ENCODE data around the gene COL1A1. TPM values are rescaled to one million over a fixed set of nuclear protein-coding genes. Genes with fewer than 3 reads are reported as not detected.

Gene COL1A1
- total RNA-seq, 1 donor from 2014 or later, result 1.1 TPM

DNA sequence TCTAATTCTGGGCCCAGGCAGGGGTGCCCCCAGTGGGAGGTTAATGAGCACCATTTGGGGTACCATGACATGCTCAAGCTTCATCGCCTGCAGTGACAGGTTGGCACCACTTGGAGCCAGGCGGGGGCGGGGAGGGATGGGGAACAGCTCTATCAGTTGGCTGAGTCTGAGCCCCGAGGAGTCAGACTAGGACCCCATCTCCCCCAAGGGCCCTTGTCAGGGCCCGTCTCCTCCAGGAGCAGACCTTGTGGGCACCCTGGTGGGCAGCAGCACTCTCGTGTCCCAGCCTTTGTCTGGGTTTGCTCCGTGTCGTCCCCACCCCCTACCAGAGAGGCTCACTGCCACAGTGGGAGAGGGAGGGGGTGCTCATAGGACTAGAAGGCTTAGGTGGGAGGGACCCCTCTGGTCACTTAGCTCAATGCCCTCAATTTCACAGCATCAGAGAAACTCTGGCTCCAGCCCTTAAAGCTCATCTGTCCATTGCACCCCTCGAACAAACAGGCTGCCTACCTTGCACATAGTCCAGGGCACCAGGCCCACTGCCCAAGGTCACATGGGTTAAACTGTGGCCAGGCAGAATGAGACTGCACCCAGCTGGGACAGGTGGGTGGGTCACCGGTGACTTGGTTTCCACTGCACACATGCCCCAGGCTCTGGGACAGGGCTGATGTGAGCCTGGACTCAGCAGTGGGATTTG is 55.1 kb downstream of the COL1A1 start:
- TF ChIP-seq, protein P1, sequence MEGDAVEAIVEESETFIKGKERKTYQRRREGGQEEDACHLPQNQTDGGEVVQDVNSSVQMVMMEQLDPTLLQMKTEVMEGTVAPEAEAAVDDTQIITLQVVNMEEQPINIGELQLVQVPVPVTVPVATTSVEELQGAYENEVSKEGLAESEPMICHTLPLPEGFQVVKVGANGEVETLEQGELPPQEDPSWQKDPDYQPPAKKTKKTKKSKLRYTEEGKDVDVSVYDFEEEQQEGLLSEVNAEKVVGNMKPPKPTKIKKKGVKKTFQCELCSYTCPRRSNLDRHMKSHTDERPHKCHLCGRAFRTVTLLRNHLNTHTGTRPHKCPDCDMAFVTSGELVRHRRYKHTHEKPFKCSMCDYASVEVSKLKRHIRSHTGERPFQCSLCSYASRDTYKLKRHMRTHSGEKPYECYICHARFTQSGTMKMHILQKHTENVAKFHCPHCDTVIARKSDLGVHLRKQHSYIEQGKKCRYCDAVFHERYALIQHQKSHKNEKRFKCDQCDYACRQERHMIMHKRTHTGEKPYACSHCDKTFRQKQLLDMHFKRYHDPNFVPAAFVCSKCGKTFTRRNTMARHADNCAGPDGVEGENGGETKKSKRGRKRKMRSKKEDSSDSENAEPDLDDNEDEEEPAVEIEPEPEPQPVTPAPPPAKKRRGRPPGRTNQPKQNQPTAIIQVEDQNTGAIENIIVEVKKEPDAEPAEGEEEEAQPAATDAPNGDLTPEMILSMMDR (IDR thresholded peaks at IDR 0.05), result peak; percentile 4
- TF ChIP-seq EZH2phosphoT487 (IDR thresholded peaks at IDR 0.05) (no peak), EZH2 (IDR thresholded peaks at IDR 0.05) (no peak)
- no peak overlapping the region for H3K9ac ChIP-seq
- H3K27ac ChIP-seq, result no peak overlapping the region
- peak overlapping the region; percentile 96 for H3K4me2 ChIP-seq
- H4K20me1 ChIP-seq (ENCODE audit: low read depth), result peaks cover 55% of the 10 kb centered on the region
- no peaks in the 10 kb centered on the region for H3K9me3 ChIP-seq (ENCODE audit: low read depth)
- Mint-ChIP-seq H3K27me3 (ENCODE audit: insufficient read depth, low read depth) (peaks cover 11% of the 10 kb centered on the region), H3K9me3 (no peaks in the 10 kb centered on the region), H3K4me3 (peak overlapping the region; percentile 30), H3K27ac (peak overlapping the region; percentile 42), H3K36me3 (peaks cover 25% of the 10 kb centered on the region), H3K4me1 (peaks cover 31% of the 10 kb centered on the region)
- no peak overlapping the region for H2AFZ ChIP-seq (replicated peaks)
- H3K79me2 ChIP-seq (ENCODE audit: low read depth), result peaks cover 48% of the 10 kb centered on the region
- peaks cover 29% of the 10 kb centered on the region for H3K4me1 ChIP-seq
- peaks cover 17% of the 10 kb centered on the region for H3F3A ChIP-seq (ENCODE audit: low read depth)
- H3K36me3 ChIP-seq, result no peaks in the 10 kb centered on the region
- peaks cover 13% of the 10 kb centered on the region for H3K27me3 ChIP-seq
- DNase-seq (ENCODE audit: low spot score), result no peak
- H3K4me3 ChIP-seq, result no peak overlapping the region

DNA sequence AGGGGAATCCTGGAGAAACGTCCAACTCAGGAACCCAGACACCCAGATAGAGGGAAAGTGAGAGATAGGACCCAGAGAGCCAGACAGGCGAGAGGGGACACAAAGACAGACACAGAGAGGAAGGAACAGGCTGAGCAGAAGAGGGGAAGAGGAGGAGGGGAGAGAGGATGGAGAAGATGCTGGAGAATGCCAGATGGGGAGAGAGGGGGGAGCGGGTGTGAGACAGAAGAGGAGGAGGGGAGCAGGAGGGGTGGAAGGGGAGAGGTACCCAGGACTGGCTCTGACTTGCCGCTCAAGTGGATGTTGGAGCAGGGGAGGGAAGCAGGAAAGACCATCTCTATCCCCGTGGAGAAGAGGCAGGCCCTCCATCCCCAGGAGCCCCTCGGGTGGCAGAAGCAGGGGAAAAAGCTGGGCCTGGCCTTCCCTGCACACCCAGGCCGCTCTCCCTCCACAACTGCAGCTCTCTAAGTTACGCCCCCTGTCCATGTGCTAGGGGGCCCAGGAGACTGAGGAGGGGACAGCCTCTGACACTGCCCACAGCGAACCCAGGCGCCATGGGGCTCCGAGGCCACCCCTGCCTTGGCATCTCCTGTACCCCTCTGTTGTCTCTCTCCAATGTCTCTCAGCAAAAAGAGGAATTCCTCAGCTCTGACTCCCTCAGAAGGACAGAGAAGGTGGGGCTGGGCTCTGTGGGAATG is 55.8 kb downstream of the COL1A1 start:
- no peaks in the 10 kb centered on the region for H3K9me3 ChIP-seq (ENCODE audit: low read depth)
- H3K4me3 ChIP-seq, result no peak overlapping the region
- no peaks in the 10 kb centered on the region for H3K36me3 ChIP-seq
- DNase-seq (ENCODE audit: low spot score), result no peak
- peaks cover 55% of the 10 kb centered on the region for H4K20me1 ChIP-seq (ENCODE audit: low read depth)
- Mint-ChIP-seq H3K9me3 (no peaks in the 10 kb centered on the region), H3K27ac (no peak overlapping the region), H3K4me3 (no peak overlapping the region), H3K27me3 (ENCODE audit: insufficient read depth, low read depth) (peaks cover 11% of the 10 kb centered on the region), H3K36me3 (peaks cover 27% of the 10 kb centered on the region), H3K4me1 (peaks cover 30% of the 10 kb centered on the region)
- H3K9ac ChIP-seq, result no peak overlapping the region
- H2AFZ ChIP-seq (replicated peaks), result no peak overlapping the region
- peaks cover 13% of the 10 kb centered on the region for H3K27me3 ChIP-seq
- H3K79me2 ChIP-seq (ENCODE audit: low read depth), result peaks cover 47% of the 10 kb centered on the region
- TF ChIP-seq, protein P1 (IDR thresholded peaks at IDR 0.05), result no peak
- TF ChIP-seq EZH2phosphoT487 (IDR thresholded peaks at IDR 0.05) (no peak), EZH2 (IDR thresholded peaks at IDR 0.05) (no peak)
- no peak overlapping the region for H3K4me2 ChIP-seq
- H3F3A ChIP-seq (ENCODE audit: low read depth), result peaks cover 13% of the 10 kb centered on the region
- no peak overlapping the region for H3K27ac ChIP-seq
- peaks cover 29% of the 10 kb centered on the region for H3K4me1 ChIP-seq

DNA sequence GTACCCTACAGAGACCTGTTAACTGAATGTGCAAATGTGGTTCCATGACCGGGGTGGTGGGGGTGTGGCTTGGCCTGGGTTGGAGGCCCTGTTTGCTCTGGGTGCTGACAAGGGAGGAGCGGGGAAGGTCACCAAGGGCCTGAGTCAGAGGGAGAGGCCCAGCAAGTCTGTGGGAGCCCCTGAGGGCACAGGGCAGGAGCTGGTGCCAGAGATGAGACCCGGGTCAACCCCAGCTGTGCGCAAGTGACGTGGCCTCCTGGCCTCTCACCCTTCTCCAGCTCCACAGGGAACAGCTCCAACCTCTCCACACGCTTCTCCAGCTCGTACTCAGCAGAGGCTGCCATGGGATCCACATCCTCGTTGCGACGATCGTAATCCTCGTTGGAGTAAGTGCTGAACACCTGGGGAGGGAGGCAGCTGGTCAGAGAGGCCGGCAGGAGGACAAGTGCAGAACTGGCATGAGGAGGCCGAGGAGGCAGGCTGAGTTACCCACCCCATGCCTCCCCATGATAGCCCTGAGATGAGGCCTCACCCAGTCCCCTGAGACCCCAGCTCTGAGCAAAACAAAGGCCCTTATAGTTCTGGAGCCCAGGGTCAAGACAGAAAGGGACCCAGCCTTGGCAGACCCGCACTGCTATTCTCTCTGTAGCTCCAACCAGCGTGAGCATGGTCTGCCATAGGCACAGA is 56.4 kb downstream of the COL1A1 start:
- Histone ChIP-seq H3K27ac (no peak overlapping the region), H3F3A (ENCODE audit: low read depth) (peaks cover 20% of the 10 kb centered on the region), H3K4me1 (peaks cover 29% of the 10 kb centered on the region), H3K27me3 (peaks cover 9% of the 10 kb centered on the region), H3K36me3 (no peaks in the 10 kb centered on the region), H2AFZ (replicated peaks) (no peak overlapping the region), H3K4me3 (no peak overlapping the region), H3K4me2 (no peak overlapping the region), H3K9me3 (ENCODE audit: low read depth) (no peaks in the 10 kb centered on the region), H4K20me1 (ENCODE audit: low read depth) (peaks cover 55% of the 10 kb centered on the region), H3K9ac (no peak overlapping the region), H3K79me2 (ENCODE audit: low read depth) (peaks cover 40% of the 10 kb centered on the region)
- H3K36me3 Mint-ChIP-seq, result peaks cover 30% of the 10 kb centered on the region
- H3K4me3 Mint-ChIP-seq, result no peak overlapping the region
- H3K27ac Mint-ChIP-seq, result no peak overlapping the region
- TF ChIP-seq, protein P1 (IDR thresholded peaks at IDR 0.05), result no peak
- TF ChIP-seq EZH2phosphoT487 (IDR thresholded peaks at IDR 0.05) (no peak), EZH2 (IDR thresholded peaks at IDR 0.05) (no peak)
- no peaks in the 10 kb centered on the region for H3K9me3 Mint-ChIP-seq
- peaks cover 11% of the 10 kb centered on the region for H3K27me3 Mint-ChIP-seq (ENCODE audit: insufficient read depth, low read depth)
- peaks cover 31% of the 10 kb centered on the region for H3K4me1 Mint-ChIP-seq
- DNase-seq (ENCODE audit: low spot score), result no peak

Data from neural progenitor cell (in vitro differentiated cells).